ENCODE data around the gene MTHFD2L.

GRCh38 chr4:74335341-74336021 lies 177.6 kb downstream of the MTHFD2L start:
- no peak for TF ChIP-seq POLR2A (IDR thresholded peaks at IDR 0.05)
- TF ChIP-seq, protein P1, sequence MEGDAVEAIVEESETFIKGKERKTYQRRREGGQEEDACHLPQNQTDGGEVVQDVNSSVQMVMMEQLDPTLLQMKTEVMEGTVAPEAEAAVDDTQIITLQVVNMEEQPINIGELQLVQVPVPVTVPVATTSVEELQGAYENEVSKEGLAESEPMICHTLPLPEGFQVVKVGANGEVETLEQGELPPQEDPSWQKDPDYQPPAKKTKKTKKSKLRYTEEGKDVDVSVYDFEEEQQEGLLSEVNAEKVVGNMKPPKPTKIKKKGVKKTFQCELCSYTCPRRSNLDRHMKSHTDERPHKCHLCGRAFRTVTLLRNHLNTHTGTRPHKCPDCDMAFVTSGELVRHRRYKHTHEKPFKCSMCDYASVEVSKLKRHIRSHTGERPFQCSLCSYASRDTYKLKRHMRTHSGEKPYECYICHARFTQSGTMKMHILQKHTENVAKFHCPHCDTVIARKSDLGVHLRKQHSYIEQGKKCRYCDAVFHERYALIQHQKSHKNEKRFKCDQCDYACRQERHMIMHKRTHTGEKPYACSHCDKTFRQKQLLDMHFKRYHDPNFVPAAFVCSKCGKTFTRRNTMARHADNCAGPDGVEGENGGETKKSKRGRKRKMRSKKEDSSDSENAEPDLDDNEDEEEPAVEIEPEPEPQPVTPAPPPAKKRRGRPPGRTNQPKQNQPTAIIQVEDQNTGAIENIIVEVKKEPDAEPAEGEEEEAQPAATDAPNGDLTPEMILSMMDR (IDR thresholded peaks at IDR 0.05) = no peak

Measured in body of pancreas (tissue), 4 donors.